Measurements from ENCODE around the gene PTDSS2.
A peak's percentile ranks its signal among the peaks of the same experiment; 100 is the strongest.
"Not testable (repeated sequence)": the region's sequence is repeated elsewhere in the genome, so short reads cannot be mapped to it uniquely, and the experiment has no call there.

Gene PTDSS2

GRCh38 chr11:508956-509355, 58.9 kb downstream of the PTDSS2 start:
- no peak for DNase-seq

DNA sequence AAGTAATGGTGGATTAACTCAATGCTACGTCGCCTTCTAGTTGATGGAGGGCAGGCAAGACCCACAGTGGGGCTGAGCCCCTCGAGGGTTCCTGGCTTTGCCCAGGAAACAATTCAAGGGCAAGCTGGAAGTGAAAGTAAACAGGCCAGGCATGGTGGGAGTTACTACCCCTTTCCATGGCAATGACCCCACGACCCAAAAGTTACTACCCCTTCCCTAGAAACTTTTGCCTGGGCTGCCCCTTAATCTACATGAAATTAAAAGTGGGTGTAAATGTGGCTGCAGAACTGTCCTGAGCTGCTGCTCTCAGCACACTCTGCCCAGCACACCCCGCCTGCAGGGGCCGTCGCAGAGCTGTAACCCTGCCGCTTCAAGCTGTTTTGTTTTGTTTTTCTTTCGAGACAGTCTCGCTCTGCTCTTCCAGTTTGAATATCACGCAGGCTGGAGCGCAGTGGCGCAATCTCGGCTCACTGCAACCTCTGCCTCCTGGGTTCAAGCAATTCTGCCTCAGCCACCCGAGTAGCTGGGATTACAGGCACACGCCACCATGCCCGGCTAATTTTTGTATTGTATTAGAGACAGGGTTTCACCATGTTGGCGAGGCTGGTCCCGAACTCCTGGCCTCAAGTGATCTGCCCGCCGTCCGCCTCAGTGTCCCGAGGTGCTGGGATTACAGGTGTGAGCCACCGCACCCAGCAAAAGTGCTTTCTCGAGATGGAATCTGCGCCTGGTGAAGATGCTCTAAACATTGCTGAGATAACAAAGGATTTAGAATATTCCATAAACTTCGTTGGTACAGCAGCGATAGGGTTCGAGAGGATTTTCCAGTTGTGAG, 62.9 kb downstream of the PTDSS2 start:
- no peak for DNase-seq

GRCh38 chr11:514606-515005, 64.5 kb downstream of the PTDSS2 start:
- DNase-seq: no peak

DNA sequence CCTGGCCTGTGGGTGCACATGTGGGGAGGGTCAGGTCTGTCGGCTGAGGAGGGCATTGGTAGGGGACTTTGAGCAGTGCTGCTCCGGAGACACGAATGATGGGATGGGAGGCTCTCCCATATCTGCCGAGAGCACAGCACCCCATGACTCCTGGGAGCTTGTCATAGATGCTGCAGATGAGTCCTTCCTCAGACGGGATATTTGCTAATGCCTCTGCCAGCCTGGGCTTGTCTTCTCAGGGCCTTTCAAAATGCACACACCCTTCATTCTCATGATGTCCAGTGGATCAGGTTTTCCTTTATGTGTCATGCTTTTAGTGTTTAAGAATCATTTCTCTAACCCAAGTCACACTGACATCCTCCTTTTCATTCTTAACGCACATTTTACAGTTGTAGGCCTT, 65.1 kb downstream of the PTDSS2 start:
- no peak for DNase-seq

- no peak for DNase-seq
Observed at GRCh38 chr11:516400-516799, 66.3 kb downstream of the PTDSS2 start.

DNA sequence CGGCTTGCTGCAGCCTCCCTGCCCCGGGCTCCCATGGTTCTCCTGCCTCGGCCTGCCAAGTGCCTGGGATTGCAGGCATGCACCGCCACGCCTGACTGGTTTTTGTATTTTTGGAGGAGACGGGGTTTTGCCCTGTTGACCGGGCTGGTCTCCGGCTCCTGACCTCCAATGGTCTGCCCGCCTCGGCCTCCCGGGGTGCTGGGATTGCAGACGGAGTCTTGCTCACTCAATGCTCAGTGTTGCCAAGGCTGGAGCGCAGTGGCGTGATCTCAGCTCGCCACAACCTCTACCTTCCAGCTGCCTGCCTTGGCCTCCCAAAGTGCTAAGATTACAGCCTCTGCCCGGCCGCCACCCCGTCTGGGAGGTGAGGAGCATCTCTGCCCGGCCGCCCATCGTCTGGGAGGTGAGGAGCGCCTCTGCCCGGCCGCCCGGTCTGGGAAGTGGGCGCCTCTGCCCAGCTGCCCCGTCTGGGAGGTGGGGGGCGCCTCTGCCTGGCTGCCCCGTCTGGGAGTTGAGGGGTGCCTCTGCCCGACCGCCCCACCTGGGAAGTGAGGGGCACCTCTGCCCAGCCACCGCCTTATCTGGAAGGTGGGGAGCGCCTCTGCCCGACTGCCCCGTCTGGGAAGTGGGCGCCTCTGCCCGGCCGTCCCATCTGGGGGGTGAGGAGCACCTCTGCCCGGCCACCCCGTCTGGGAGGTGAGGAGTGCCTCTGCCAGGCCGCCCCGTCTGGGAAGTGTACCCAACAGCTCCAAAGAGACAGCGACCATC, 67.0 kb downstream of the PTDSS2 start:
- not testable (repeated sequence) for DNase-seq

GRCh38 chr11:518463-519202, 68.6 kb downstream of the PTDSS2 start:
- peak; percentile 87 for DNase-seq

DNA sequence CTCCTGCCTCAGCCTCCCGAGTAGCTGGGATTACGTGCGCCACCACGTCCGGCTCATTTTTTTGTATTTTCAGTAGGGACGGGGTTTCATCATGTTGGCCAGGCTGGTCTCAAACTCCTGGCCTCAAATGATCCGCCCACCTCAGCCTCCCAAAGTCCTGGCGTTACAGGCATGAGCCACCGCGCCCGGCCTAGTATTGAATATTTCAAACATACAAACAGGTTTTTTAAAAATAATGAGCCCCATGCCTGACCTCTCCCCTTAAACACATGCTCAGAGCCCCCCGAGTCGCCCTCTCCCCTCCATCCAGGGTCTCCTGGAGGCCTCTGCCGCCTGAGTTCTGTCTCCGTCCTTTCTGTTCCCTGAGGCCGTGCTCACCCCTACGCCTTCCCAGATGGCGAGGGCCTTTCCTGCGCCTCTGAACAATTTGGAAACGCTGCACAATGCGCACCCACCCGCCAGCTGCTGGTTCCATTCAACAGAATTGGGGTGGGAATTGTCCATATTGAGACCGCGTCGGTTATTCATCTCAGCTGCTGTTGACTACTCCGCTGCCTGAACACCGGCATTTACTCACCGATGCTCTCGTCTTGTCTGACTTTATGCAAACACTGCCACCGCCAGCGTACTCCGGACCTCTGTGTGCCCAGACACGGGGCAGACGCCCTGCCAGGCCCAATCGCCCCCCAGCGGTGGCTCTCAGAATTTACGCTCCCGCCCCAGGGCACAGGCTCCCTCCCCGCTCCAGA, 70.5 kb downstream of the PTDSS2 start:
- DNase-seq: peak; percentile 18

DNA sequence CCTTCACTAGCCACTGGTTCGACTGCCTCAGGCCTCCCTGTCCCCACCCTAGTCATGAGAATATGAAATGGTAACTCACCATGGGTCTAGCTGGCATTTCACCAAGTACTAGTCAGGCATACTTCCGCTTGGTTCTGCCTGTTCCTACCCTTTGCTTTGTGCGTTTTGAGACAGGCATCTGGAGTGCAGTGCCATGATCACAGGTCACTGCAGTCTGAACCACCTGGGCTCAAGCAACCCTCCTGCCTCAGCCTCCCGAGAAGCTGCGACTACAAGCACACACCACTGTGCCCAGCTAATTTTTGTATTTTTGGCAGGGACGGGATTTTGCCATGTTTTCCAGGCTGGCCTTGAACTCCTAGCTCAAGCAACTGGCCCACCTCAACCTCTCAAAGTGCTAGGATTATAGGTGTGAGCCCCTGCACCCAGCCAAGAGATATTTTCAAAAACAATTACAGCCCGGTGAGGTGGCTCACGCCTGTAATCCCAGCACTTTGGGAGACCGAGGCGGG, 71.2 kb downstream of the PTDSS2 start:
- no peak for DNase-seq

DNA sequence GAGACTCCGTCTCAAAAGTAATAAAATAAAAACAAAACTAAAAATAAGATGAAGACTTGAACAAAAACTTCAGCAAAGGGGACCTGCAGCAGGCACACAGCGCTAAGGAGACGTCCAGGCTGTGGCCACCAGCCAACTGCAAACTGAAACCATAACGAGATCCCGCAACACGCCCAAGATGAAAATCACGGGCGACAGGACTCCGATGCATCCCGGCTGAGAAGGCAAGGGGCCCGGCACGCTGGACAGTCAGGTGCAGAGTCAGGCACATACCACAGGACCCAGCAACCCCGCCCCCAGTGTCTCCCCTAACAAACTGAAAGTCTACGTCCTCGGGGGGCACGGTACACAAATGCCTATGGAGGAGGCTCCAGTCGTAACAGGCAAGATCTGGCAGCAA, 76.1 kb downstream of the PTDSS2 start:
- DNase-seq: no peak

- DNase-seq: no peak
Observed at GRCh38 chr11:528166-528814, 78.2 kb downstream of the PTDSS2 start.

GRCh38 chr11:528815-529727, 79.0 kb downstream of the PTDSS2 start:
- DNase-seq: no peak

GRCh38 chr11:529728-530411, 79.8 kb downstream of the PTDSS2 start:
- DNase-seq: no peak

- DNase-seq: no peak
Observed at GRCh38 chr11:530960-531831, 81.1 kb downstream of the PTDSS2 start.

DNA sequence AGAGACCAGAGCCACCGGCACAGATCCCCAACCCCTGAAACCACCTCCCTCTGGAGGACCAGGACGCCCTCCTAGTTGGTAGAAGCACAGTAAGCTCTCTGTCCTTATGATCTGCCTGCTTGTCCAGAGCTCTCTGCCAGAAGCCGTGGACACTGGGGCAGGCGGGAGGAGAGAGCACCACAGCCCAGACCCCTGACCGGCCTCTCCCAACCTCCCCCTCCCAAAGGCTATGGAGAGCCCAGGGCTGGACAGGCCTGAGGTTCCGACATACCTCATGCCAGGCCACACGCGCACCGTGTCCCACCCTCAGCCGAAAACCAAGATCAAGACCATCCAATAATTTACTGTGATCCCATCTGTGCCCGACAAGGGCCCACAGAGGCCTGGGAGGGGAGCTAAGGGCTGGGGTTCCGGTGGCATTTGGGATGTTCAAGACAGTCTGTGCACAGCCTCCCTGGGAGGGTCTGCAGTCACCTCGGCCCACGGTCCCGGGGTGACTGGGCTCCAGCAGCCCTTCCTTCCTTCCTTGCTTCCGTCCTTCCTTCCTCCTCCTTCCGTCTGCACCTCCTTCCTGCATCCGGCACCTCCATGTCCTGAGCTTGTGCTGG, 81.9 kb downstream of the PTDSS2 start:
- DNase-seq: no peak

GRCh38 chr11:532527-532985, 82.5 kb downstream of the PTDSS2 start:
- DNase-seq: no peak

DNA sequence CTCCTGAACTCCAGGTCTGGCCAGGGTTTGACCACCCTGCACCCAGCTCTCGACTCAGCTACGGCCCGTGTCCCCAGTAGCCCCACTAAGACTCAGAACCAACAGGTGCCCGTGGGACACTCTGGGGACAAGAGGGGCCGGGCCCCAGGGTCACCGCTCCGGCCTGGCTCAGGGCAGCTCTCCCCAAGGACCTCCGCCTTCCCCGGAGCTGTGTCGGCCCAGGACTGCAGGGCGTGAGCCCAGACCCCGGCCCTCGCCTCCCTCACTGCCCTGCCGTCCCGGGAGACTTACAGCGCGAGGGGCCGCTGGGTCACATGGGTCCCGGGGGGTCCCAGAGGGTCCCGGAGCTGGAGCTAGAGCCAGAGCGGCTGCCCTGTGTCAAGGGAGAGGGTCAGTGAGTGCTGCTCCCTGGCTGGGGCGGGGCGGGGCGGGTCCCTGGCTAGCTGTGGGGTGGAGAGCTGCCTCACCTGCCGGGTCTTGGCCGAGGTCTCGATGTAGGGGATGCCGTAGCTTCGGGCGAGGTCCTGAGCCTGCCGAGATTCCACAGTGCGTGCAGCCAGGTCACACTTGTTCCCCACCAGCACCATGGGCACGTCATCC, 83.0 kb downstream of the PTDSS2 start:
- no peak for DNase-seq

All from activated CD8-positive, alpha-beta memory T cell treated with anti-CD3 and anti-CD28 coated beads, Interleukin-2, amount 50 U/mL, for 4 hours (primary cell).